HepG2 (cell line): ENCODE measurements around the gene HLF. TPM values are rescaled to one million over a fixed set of nuclear protein-coding genes. Genes with fewer than 3 reads are reported as not detected.

Experiments used
- EED ChIP-seq: sonication (generic); formaldehyde crosslinking; IDR thresholded peaks from 2 replicates; pipeline ENCODE4 v1.5.0; 2020; ENCODE audit warnings: mild to moderate bottlenecking, missing genetic modification reagents
- GATA4 ChIP-seq: sonication (generic); IDR thresholded peaks from 2 replicates; pipeline ENCODE4 v1.6.1; 2016; ENCODE audit warnings: antibody characterized with exemption, low read depth, borderline replicate concordance
- HNRNPH1 ChIP-seq: fragments of 200-400 bp; formaldehyde crosslinking; optimal IDR thresholded peaks from 2 replicates; pipeline ENCODE3; 2017; ENCODE audit warnings: mild to moderate bottlenecking, low read depth, low read length
- SMAD9 ChIP-seq: sonication (generic); formaldehyde crosslinking; IDR thresholded peaks from 2 replicates; pipeline ENCODE4 v1.5.1; 2020; ENCODE audit warnings: mild to moderate bottlenecking, missing genetic modification reagents
- SNAPC4 ChIP-seq: sonication (generic); formaldehyde crosslinking; IDR thresholded peaks from 2 replicates; pipeline ENCODE4 v1.4.0; 2020; ENCODE audit warnings: mild to moderate bottlenecking, missing genetic modification reagents
- SP5 ChIP-seq: IDR thresholded peaks from 2 replicates; pipeline ENCODE4 v1.6.1; 2016; ENCODE audit warnings: low read depth, borderline replicate concordance
- TFAP4 ChIP-seq: sonication (generic); IDR thresholded peaks from 2 replicates; pipeline ENCODE4 v1.6.1; 2016; ENCODE audit warnings: low read depth, borderline replicate concordance
- ZBTB7A ChIP-seq: sonication (generic); formaldehyde crosslinking; IDR thresholded peaks from 2 replicates; pipeline ENCODE4 v1.8.0; 2022; ENCODE audit warnings: mild to moderate bottlenecking, missing genetic modification reagents
- ZFP41 ChIP-seq: sonication (generic); formaldehyde crosslinking; IDR thresholded peaks from 2 replicates; pipeline ENCODE4 v1.4.0; 2020; ENCODE audit warnings: mild to moderate bottlenecking, missing genetic modification reagents, borderline replicate concordance
- ZFYVE20 ChIP-seq: sonication (generic); formaldehyde crosslinking; IDR thresholded peaks from 2 replicates; pipeline ENCODE4 v1.8.0; 2023; ENCODE audit warnings: low read depth, mild to moderate bottlenecking, moderate library complexity, missing genetic modification reagents, borderline replicate concordance
- ZNF564 ChIP-seq: sonication (generic); formaldehyde crosslinking; IDR thresholded peaks from 2 replicates; pipeline ENCODE4 v1.8.1; 2023; ENCODE audit warnings: mild to moderate bottlenecking, missing genetic modification reagents
- polyA plus RNA-seq, 8 experiments: library from polyadenylated mRNA; depleted of rRNA in 3 of 8; stranded (reverse) in 7 of 8; unstranded in 1 of 8; fragments of >200 nt; fragmentation: Illumina TruSeq in 4 of 8; extraction: Trizol in 4 of 8; gene quantifications; 2 replicates each; pipeline versions ENCODE4 v1.2.1 to v1.2.3, GENCODE V29; 2011 to 2016; ENCODE audit warnings: low read depth in 4 of 8, missing spikeins in 1 of 8, mixed read lengths in 1 of 8; ENCODE audit not compliant: insufficient read depth in 1 of 8
- total RNA-seq, 5 experiments: library from RNA; depleted of rRNA; stranded (reverse); fragments of >200 nt; fragmentation: Illumina TruSeq; extraction: Trizol; gene quantifications; 2 replicates each; pipeline ENCODE4 v1.2.3, GENCODE V29; 2016; ENCODE audit warnings: low read depth in 1 of 5
- TF ChIP-seq, protein P1 (sequence below): sonication (generic); formaldehyde crosslinking; IDR thresholded peaks from 2 replicates; pipeline ENCODE4 v1.4.0; 2020; ENCODE audit warnings: missing genetic modification reagents, borderline replicate concordance
- TF ChIP-seq, protein P2 (sequence below): sonication (generic); formaldehyde crosslinking; IDR thresholded peaks from 2 replicates; pipeline ENCODE4 v1.8.1; 2023; ENCODE audit warnings: mild to moderate bottlenecking, missing genetic modification reagents
- TF ChIP-seq, protein P3 (sequence below): sonication (generic); formaldehyde crosslinking; IDR thresholded peaks from 2 replicates; pipeline ENCODE4 v1.4.0; 2020; ENCODE audit warnings: low read depth, mild to moderate bottlenecking, missing genetic modification reagents

The HLF gene
- total and polyA plus RNA-seq, 2 of the 13 experiments (the other 11 are each of a cell fraction or from before 2014, with no cell fraction given), result 202 to 346 TPM

- TF ChIP-seq, protein P1, sequence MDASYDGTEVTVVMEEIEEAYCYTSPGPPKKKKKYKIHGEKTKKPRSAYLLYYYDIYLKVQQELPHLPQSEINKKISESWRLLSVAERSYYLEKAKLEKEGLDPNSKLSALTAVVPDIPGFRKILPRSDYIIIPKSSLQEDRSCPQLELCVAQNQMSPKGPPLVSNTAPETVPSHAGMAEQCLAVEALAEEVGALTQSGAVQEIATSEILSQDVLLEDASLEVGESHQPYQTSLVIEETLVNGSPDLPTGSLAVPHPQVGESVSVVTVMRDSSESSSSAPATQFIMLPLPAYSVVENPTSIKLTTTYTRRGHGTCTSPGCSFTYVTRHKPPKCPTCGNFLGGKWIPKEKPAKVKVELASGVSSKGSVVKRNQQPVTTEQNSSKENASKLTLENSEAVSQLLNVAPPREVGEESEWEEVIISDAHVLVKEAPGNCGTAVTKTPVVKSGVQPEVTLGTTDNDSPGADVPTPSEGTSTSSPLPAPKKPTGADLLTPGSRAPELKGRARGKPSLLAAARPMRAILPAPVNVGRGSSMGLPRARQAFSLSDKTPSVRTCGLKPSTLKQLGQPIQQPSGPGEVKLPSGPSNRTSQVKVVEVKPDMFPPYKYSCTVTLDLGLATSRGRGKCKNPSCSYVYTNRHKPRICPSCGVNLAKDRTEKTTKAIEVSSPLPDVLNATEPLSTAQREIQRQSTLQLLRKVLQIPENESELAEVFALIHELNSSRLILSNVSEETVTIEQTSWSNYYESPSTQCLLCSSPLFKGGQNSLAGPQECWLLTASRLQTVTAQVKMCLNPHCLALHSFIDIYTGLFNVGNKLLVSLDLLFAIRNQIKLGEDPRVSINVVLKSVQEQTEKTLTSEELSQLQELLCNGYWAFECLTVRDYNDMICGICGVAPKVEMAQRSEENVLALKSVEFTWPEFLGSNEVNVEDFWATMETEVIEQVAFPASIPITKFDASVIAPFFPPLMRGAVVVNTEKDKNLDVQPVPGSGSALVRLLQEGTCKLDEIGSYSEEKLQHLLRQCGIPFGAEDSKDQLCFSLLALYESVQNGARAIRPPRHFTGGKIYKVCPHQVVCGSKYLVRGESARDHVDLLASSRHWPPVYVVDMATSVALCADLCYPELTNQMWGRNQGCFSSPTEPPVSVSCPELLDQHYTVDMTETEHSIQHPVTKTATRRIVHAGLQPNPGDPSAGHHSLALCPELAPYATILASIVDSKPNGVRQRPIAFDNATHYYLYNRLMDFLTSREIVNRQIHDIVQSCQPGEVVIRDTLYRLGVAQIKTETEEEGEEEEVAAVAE (CRISPR knock-in tag), result no peak
- TF ChIP-seq ZFYVE20 (CRISPR knock-in tag) (no peak), EED (CRISPR knock-in tag) (no peak), ZFP41 (CRISPR knock-in tag) (no peak), HNRNPH1 (no peak), GATA4 (0 out of 2 replicates have a peak, but pooled peaks have one; percentile 6), SP5 (CRISPR knock-in tag) (no peak), ZNF564 (no peak), ZBTB7A (CRISPR knock-in tag) (no peak), TFAP4 (peak; percentile 48; the same call in 1 of the 2 replicates), SNAPC4 (CRISPR knock-in tag) (no peak), SMAD9 (CRISPR knock-in tag) (no peak)
- TF ChIP-seq, protein P2, sequence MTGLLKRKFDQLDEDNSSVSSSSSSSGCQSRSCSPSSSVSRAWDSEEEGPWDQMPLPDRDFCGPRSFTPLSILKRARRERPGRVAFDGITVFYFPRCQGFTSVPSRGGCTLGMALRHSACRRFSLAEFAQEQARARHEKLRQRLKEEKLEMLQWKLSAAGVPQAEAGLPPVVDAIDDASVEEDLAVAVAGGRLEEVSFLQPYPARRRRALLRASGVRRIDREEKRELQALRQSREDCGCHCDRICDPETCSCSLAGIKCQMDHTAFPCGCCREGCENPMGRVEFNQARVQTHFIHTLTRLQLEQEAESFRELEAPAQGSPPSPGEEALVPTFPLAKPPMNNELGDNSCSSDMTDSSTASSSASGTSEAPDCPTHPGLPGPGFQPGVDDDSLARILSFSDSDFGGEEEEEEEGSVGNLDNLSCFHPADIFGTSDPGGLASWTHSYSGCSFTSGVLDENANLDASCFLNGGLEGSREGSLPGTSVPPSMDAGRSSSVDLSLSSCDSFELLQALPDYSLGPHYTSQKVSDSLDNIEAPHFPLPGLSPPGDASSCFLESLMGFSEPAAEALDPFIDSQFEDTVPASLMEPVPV (CRISPR knock-in tag), result no peak
- TF ChIP-seq, protein P3, sequence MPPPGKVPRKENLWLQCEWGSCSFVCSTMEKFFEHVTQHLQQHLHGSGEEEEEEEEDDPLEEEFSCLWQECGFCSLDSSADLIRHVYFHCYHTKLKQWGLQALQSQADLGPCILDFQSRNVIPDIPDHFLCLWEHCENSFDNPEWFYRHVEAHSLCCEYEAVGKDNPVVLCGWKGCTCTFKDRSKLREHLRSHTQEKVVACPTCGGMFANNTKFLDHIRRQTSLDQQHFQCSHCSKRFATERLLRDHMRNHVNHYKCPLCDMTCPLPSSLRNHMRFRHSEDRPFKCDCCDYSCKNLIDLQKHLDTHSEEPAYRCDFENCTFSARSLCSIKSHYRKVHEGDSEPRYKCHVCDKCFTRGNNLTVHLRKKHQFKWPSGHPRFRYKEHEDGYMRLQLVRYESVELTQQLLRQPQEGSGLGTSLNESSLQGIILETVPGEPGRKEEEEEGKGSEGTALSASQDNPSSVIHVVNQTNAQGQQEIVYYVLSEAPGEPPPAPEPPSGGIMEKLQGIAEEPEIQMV (CRISPR knock-in tag), result no peak
Measured at GRCh38 chr17:55294042-55294751, 29.4 kb downstream of the HLF start (continued).
